ENCODE results near the gene IL20RA.

- TF ChIP-seq CTCF (IDR thresholded peaks at IDR 0.05; ENCODE audit: extremely low read depth in 1 of 2, insufficient read depth in 1 of 2, low read depth in 1 of 2, low read length in 2 of 2) (no peak), EZH2 (IDR thresholded peaks at IDR 0.05; ENCODE audit: borderline replicate concordance, low read depth, low read length, severe bottlenecking) (no peak)
These were observed 28.4 kb downstream of the IL20RA start for GRCh38 chr6:137016356-137016755.

Data from endothelial cell of umbilical vein (primary cell).